SIG-M5 (cell line): ENCODE data around the gene MAPK4.

Experiments
- DNase-seq: peaks from one replicate; lab custom pipeline; 2025; lab: John Stamatoyannopoulos, UW

MAPK4 gene

GRCh38 chr18:50623694-50624352 lies 63.9 kb downstream of the MAPK4 start:
- DNase-seq: no peak

DNA sequence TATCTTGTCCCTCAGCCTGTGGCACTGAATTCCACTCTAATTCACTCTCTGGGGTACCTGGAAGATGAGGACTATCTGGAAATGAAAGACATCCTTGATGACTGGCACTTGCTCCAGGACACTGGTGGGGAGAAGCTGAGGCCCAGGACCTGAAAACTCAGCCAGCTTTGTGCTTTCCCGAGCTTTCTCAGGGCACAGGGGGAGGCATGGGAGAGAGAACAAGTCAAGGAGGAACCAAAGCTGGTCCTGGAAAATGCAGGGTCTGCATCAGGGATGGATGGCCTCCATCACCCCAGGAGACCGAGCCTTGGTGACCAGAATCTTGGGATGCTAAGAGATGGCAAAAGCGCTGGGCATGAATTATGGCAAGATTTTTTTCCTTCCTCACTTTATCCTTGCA lies 65.1 kb downstream of the MAPK4 start:
- DNase-seq: no peak

DNA sequence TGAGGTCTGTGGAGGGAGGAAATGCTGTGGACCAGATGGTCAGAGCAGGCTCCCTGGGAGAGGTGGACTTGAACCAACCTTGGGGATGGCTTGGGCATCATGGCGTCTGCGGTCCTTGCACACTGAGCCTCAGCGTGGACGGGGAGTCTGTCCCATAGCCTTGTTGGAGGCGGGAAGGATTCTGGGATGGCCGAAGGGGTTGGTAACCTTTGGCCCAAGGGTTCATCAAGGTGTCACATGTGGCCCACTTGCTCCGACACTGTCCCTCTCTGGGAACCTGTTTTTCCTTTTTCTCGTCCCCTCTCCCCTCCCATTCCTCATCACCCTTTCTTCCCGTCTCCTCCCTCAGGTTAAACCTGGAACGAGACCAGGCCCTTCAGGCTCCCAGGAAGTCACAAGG lies 66.4 kb downstream of the MAPK4 start:
- no peak for DNase-seq

DNA sequence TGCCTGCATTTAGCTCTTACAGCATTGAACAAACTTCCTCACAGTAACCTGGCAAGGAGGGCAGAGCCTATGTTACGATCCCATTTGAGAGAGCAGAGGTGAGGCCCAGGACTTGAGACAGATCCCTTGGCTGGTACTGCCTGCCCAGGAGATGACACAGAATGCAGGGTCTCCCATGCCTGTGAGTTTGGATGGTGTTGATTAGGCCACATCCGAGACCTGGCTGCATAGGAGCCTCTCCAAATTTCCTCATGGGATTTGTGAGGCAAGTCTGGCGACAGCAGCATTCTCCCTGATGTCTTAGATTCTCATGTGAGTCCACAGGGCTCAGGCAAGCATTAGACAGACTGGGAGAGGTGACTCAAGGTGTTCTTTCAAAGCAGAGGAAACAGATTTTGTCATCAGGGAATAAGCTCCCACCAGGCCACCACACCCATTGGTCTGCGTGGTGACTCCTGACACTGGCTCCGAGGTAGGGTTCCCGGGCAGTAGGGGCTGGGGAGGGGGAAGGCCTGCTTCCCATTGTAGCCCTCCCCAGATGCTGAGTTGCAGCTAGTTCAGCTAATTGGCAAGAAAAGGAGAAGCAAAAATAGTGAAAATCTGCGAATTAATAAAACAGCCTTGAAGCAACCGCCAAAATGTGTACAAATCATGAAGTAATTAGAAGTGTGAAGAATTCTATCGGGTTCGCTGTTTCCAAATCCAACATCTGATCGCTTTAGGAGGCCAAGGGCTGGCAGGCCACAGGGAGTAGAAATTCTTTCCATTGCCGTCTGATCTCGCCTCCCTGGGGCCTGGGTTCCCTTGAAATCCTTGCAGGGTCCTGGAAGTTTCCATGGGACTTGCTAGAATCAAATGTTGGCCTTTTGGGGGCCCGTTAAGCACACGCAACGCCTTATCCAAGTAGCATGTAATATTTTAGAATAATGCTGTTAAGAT lies 68.0 kb downstream of the MAPK4 start:
- no peak for DNase-seq

GRCh38 chr18:50628533-50628905 lies 68.6 kb downstream of the MAPK4 start:
- no peak for DNase-seq

GRCh38 chr18:50629148-50629631 lies 69.3 kb downstream of the MAPK4 start:
- no peak for DNase-seq

GRCh38 chr18:50630895-50631294 lies 71.0 kb downstream of the MAPK4 start:
- DNase-seq: no peak

DNA sequence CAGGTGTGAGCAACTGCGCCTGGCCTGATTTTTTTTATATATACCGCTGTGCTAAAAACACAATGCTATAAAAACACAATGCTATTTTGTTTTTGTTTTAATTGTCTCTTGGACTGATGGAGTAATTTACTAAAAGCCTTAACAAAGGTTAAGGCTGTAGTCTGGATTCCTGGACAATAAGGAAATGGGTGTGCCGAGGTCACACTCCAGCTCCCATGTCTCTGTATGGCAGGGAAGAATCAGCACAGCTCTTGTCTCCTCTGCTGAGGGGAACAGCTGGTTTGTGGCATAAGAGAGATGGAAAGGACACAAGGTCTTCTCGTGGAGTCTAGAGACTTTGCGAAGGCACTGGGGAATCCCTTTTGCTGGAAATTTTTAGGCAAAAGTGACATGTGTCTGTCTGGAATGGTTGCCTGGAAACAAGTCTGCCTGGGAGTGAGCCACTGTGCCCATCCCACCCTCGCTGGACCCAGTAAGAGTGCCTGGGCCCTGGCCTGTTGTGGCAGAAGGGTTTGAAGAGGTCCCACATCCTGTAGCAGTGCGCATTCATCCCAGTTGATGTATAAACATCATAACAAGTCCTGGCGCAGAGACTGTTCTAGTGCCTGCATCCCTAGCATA lies 73.1 kb downstream of the MAPK4 start:
- no peak for DNase-seq

GRCh38 chr18:50633992-50634391 lies 74.1 kb downstream of the MAPK4 start:
- DNase-seq: no peak

DNA sequence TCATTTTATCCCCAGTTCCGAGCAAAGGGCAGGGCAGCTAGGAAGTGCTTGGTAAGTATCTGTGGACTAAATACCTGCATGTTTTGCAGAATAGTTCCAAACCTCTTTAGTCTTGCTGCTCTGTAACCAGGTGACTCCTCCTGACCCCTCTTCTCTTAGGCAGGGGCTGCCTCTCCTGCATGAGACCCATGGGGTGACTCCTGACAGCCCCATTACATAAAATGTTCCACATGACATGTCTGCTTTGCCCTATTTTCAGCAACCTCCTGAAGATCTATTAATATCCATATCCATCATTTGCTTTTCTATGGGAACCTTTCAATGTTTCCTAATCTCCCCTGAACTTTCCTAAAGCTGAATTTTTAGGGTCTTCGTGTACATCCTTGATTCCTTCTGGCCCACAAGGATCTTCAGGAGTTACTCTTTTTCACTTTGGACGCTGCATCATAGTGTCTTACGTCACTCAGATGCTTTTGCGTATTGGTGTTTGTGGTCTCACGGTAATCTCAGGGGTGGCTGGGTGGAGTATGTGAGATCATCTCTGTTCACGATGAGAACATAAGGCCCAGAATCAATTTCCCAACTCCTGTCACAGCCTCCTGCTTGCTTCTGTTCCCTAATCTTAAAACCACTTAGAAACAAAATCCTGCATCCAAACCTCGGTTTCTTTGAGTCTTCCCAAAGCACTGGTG lies 76.6 kb downstream of the MAPK4 start:
- no peak for DNase-seq

- no peak for DNase-seq
These were observed 78.4 kb downstream of the MAPK4 start for GRCh38 chr18:50638016-50638883.

DNA sequence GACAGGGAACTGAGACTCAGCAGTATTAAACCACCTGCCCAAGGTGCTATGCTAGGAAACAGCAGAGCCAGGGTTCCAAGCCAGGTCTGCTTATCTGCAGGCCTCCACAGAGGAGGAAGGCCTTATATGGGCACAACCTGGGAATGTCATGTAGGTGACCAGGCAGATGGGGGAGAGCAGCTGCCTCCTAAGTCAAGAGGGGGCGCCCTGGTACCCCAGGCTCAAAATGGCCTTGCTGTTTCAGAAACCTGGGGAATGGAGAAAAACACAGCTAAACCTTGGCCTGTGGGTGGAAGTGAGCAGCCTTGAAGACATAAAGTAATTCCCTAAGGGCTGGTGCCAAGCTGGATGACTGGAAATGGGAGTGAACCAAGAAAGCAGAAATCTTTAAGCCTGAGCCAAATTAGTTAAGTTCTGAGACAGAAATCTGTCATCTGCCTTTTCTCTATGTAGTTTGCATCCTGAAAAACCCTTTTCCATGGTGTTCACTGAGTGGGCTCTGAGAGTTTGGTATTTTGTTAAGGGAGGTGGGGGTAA lies 79.1 kb downstream of the MAPK4 start:
- DNase-seq: no peak

DNA sequence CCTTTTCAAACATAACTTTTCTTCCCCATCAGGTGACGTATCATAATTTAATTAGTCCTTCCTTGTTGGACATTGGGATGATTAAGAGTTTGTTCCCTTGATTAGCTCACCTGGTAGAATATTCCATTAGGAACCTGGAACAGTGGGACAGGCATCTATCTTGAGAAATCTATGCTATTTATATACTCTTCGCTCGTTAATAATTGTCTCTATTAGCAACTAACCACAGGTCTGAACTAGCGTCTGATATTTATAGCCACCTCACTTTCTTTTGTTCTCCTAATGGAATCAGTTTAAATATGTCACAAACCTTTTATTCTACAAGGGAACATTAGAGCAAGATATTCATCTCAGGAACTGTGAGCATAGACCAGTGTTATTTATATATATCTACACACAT lies 79.8 kb downstream of the MAPK4 start:
- DNase-seq: no peak

GRCh38 chr18:50642439-50642838 lies 82.6 kb downstream of the MAPK4 start:
- no peak for DNase-seq

DNA sequence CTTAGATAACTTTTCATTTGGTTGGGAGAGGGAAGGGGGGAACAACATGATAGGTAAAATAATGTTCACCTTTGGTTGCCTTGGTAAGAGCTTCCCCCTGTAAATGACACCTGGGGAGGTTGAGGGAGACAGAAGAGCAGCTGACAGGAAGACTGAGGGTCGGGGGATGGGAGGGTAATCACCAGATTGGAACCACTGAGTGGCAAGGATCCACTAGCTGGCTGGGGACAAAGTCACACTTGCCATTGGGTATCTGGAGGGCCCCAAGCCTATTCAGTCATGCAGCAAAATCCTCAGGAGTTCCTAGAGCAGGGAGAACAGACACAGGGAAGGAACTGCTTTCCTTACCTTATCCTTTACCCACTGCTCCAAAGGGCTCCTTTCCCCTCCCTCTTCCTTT lies 84.3 kb downstream of the MAPK4 start:
- no peak for DNase-seq

DNA sequence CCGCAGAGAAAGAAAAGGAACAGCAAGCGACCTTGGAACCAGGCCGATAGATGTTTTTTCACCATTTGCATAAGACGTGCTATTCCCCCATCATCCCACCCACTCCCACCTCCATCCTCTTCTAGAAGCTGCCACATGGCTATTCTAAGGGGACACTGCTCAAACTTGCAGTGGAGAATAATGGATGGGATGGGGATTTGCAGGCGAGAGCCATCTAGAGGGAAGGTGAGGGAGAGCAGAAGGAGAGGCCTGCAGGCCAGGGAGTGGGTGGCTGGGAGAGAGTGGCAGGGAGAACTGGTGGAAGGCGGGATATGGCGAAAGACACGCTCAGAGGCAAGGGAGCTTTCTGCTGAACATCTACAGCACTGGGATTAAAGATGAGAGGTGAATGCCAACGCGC lies 84.9 kb downstream of the MAPK4 start:
- DNase-seq: no peak

- DNase-seq: no peak
These were observed 87.3 kb downstream of the MAPK4 start for GRCh38 chr18:50647237-50647636.

DNA sequence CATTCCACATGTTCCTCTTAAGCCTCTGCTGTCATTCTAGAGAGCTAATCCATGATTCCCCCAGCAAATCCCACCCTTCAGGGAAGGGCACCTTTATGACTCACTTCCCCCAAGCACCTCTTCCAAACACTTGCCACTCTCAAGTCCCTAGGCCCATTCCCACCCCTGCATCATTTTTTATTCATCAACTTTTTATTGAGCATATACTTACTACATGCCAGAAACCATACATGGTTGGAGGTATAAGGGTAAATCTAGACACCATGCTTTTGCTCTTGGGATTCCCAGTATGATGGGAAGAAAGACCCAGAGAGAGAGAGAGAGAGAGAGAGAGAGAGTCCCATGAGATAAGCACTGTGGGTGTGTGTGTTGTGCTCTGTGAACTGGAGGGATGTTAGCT lies 87.9 kb downstream of the MAPK4 start:
- no peak for DNase-seq

- DNase-seq: no peak
These were observed 89.9 kb downstream of the MAPK4 start for GRCh38 chr18:50649821-50650220.

DNA sequence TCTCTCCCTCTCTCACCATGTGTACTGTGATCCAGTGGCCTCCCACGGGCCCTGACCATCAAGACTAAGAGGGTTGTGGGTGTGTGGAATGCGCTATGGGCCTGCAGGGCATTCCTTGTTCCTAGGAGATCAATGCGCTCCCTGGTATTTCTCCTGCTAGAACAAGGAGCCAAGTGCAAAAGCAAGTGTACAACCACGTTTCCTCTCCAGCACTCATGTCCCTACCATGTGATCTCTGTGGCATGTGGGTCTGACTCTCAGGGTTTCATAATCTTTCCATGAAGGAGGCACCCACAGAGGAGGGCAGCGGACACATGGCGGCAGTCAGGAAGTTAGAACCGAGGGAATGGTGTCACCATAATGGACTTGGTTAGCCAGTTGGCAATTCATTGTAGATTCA lies 91.4 kb downstream of the MAPK4 start:
- DNase-seq: no peak
